ENCODE data around the gene GPR37L1. TPM values are rescaled to one million over a fixed set of nuclear protein-coding genes. Genes with fewer than 3 reads are reported as not detected.
"Not testable (repeated sequence)": the region's sequence is repeated elsewhere in the genome, so short reads cannot be mapped to it uniquely, and the experiment has no call there.

GPR37L1 gene
- total and polyA plus RNA-seq, 4 experiments from 2014 or later = 0.07 TPM; not detected in 3

DNA sequence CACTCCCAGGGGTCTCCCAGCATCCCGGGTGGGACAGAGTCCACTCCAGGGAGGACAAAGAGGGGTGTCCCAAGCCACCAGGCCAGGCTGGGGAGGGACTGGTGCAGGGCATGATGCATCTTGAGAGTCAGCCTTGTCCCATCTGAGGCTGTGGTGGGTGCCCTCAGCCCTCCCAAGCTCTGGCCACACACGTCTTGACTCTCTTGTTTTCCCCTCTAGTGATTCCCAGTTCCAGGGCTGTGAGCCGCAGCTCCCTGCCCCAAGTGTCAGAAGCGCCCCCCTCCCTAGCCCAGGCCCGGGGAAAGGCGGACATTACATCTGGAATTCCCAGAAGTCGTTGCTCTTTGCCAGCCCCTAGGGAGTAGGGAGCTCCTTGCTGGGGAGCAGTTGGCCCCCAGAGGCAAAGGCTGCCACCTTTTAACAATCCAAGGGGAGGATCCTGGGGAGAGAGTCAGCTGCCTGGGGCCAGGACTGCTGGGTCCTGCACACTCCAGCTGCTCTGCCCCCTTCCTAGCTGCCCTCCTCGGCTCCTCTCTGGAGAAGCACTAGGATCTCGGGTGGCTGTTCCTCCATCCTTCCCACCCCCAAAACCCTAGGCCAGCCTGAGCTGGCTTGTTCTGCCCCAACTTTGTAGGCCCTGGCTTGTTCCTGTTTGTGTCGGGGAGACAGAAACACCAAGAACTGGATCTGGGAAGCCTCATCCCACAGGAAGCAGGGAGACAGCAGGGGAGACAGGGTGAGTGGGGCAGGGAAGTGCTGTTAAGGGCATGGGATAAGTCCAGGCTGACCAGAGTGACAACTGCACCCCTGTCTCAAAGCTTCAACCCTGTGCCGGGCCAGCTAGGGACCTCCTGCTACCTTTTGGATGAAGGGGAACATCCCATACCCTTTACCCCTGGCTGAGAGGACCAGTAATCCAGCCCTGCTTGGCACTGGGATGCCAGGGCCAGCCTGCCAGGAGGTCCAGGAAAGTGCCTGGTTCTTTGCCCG, 40.9 kb downstream of the GPR37L1 start:
- Mint-ChIP-seq H3K4me1 (peaks cover 46 to 83% (median 61%) of the 10 kb centered on the region in 4 donors), H3K27me3 (no peaks in the 10 kb centered on the region), H3K4me3 (peak overlapping the region in 7 of 8 donors; percentile 51 to 98 (median 92)), H3K27ac (peak overlapping the region in 6 of 7 donors; percentile 75 to 99 (median 92)), H3K9me3 (no peaks in the 10 kb centered on the region), H3K36me3 (peaks cover 0 to 20% of the 10 kb centered on the region in 2 donors)
- Histone ChIP-seq H3K27me3 (ENCODE audit: insufficient read depth, low read length) (no peaks in the 10 kb centered on the region), H3K27ac (ENCODE audit: low read depth, low read length) (peak overlapping the region; percentile 93), H3K36me3 (ENCODE audit: insufficient read depth, low read length) (no peaks in the 10 kb centered on the region), H3K9me3 (ENCODE audit: control insufficient read depth in 1 of 2, low read length in 2 of 2) (no peaks in the 10 kb centered on the region), H3K4me1 (ENCODE audit: insufficient read depth, low read length) (peaks cover 74% of the 10 kb centered on the region), H3K4me3 (ENCODE audit: low read length in 2 of 2) (peak overlapping the region; percentile 11 to 89)
- DNase-seq = no peak
- ChIA-PET POLR2A (ENCODE audit: partially characterized antibody) (interaction anchor here (1.3 to 10.7 kb wide), 3 partner anchors 10 to 843 kb away, joined by 3 to 164 read pairs (median 30); partner anchors contain the start of genes ARL8A and TMEM183A), CTCF (ENCODE audit: partially characterized antibody) (interaction anchor here (1.1 to 5.6 kb wide), 11 partner anchors 8 to 29 kb away, joined by 3 to 41 read pairs (median 10); partner anchors contain the start of genes ARL8A and LGR6)
- intact Hi-C loops (cut with micrococcal nuclease) = no loop called here

DNA sequence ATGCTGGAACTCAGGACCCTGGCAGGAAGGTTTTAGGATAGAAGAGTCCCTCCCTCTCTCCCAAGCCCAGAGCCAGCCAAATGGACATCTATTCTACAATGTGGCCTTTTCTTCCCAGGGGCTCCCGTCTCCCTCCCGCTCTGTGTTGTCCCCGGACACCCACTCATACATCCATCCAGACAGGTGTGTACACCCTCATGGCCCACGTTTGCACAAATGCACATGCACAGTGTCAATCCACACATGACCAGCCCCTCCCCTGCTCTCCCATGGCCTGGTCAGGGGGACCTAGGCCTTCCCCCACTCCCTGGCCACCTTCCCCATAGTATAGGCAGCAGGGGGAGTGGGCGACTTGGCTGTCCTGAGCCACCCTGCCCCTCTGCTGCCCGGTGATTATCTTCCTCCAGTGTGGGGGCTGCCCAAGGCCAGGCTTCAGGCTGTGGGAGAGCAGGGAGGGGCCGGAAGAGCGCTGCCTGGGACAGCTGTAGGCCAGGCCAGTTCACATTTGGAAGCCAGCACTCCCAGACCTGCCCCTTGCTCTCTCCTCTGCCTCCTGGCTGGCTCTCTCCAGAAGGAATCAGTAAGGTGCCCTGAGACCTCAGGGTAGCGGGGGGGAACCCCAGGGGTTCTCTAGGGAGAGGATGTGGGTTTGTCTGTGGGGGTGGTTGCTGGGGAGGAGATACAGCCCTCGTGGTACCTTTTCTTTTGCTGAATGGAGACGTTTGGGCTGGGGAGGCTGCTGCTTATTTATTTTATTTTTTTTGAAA, 41.7 kb downstream of the GPR37L1 start:
- H3K4me1 ChIP-seq (ENCODE audit: insufficient read depth, low read length) = peaks cover 65% of the 10 kb centered on the region
- Mint-ChIP-seq H3K36me3 (peaks cover 0 to 14% of the 10 kb centered on the region in 2 donors), H3K4me1 (peaks cover 42 to 74% (median 55%) of the 10 kb centered on the region in 4 donors), H3K27ac (peak overlapping the region; percentile 85 to 95 (median 92)), H3K27me3 (no peaks in the 10 kb centered on the region), H3K4me3 (peak overlapping the region; percentile 51 to 98 (median 78)), H3K9me3 (no peaks in the 10 kb centered on the region)
- ChIA-PET CTCF (ENCODE audit: partially characterized antibody) (interaction anchor here (1.2 to 5.6 kb wide), 6 partner anchors 9 to 29 kb away, joined by 3 to 41 read pairs (median 15); partner anchors contain the start of gene ARL8A), POLR2A (ENCODE audit: partially characterized antibody) (interaction anchor here (1.1 to 10.7 kb wide), 5 partner anchors 8 to 21 kb away, joined by 3 to 164 read pairs (median 10); partner anchors contain the start of gene ARL8A)
- H3K9me3 ChIP-seq (ENCODE audit: control insufficient read depth in 1 of 2, low read length in 2 of 2) = no peaks in the 10 kb centered on the region
- H3K4me3 ChIP-seq (ENCODE audit: low read length in 2 of 2) = peak overlapping the region in 1 of 2 donors; percentile 39
- DNase-seq = peak; percentile 85 to 94 (median 86)
- peak overlapping the region; percentile 93 for H3K27ac ChIP-seq (ENCODE audit: low read depth, low read length)
- no peaks in the 10 kb centered on the region for H3K36me3 ChIP-seq (ENCODE audit: insufficient read depth, low read length)
- intact Hi-C loops (cut with micrococcal nuclease) = no loop called here
- no peaks in the 10 kb centered on the region for H3K27me3 ChIP-seq (ENCODE audit: insufficient read depth, low read length)

DNA sequence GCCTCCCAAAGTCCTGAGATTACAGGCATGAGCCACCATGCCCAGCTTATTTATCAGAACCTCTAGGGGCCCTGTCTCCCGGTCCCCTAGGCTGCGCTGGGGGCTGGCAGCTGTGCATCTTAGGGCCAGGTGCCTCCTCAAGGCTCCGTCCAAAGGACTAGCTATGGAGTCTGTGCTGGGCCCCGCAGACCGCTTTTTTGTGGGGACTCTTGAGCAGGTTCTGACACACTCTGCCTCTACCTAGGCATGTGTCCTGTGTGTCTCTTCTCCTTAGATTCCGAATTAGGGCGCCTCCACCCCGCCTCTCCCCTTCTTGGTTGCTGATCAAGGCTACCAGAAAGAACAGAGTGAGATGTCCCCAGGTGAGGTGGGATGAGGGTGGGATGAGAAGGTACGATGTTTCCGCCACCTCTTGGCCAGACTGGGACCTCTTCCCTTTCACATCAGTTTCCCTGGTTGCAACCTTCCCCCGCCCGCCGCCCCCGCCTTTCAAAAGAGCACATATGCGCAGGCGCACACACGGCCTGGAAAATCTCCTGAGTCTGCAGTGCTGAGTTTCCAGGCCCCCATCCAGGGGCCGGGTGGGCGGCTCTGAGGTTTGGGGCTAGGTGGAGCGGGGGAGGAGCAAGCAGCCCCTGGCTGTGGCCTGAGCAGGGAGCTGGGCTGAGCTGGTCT, 42.7 kb downstream of the GPR37L1 start:
- no peaks in the 10 kb centered on the region for H3K27me3 Mint-ChIP-seq
- H3K4me3 Mint-ChIP-seq = peak overlapping the region; percentile 49 to 86 (median 78)
- CTCF ChIA-PET (ENCODE audit: partially characterized antibody) = interaction anchor here (1.2 to 2.4 kb wide), 4 partner anchors 8 to 30 kb away, joined by 3 to 15 read pairs (median 8); no protein-coding TSS in a partner anchor
- peak overlapping the region; percentile 75 to 95 (median 92) for H3K27ac Mint-ChIP-seq
- peaks cover 0 to 5% of the 10 kb centered on the region in 2 donors for H3K36me3 Mint-ChIP-seq
- DNase-seq = peak in 1 of 5 donors; percentile 57
- peak overlapping the region; percentile 11 to 23 for H3K4me3 ChIP-seq (ENCODE audit: low read length in 2 of 2)
- H3K9me3 Mint-ChIP-seq = no peaks in the 10 kb centered on the region
- no peaks in the 10 kb centered on the region for H3K36me3 ChIP-seq (ENCODE audit: insufficient read depth, low read length)
- H3K27ac ChIP-seq (ENCODE audit: low read depth, low read length) = peak overlapping the region; percentile 93
- intact Hi-C loops (cut with micrococcal nuclease) = no loop called here
- peaks cover 42 to 70% (median 55%) of the 10 kb centered on the region in 4 donors for H3K4me1 Mint-ChIP-seq
- POLR2A ChIA-PET (ENCODE audit: partially characterized antibody) = interaction anchor here (0.7 to 2.5 kb wide), 6 partner anchors 9 to 34 kb away, joined by 3 to 10 read pairs (median 4); partner anchors contain the start of gene ARL8A
- peaks cover 64% of the 10 kb centered on the region for H3K4me1 ChIP-seq (ENCODE audit: insufficient read depth, low read length)
- H3K27me3 ChIP-seq (ENCODE audit: insufficient read depth, low read length) = no peaks in the 10 kb centered on the region
- no peaks in the 10 kb centered on the region for H3K9me3 ChIP-seq (ENCODE audit: control insufficient read depth in 1 of 2, low read length in 2 of 2)

DNA sequence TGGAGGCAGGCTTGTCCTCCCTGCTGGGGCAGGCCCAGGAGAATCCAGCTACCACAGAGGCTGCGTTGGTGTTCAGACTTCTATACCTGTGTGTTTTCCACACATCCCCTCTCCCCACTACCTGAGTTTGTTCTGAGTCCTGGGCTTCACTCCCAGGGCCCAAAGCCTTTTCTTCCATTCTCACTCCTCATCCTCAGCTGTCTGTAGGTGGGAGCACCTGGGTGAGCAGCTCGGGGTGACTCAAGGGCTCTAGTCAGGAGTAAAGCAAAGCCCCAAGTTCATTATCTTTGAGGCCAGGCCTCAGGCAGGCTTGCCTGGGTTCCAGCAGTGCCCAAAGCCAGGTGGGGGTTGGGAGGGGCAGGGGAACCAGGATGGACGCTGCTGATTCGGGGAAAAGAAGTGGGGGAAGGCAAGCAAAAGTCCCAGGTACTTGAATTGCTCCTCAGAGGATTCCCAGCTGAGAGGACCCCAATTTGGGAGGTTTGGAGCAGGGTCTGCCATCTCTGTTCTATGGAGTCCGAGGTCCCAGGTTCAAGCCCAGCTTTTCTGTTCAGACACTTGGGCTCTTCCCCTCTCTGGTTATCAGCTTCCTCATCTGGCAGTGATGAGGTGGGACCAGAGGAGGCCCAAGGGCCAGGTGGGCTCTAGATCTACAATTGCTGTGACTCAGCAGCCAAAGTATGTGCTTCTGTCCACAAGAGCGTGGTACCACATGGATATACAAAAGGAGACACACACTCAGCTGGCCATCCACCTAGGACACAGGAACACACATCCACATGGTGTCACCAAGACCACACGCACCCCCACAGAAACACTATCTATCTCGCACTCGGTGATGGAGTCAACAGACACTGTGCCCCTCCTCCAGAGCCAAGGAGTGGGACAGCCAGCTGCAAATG, 43.5 kb downstream of the GPR37L1 start:
- no peaks in the 10 kb centered on the region for H3K27me3 ChIP-seq (ENCODE audit: insufficient read depth, low read length)
- intact Hi-C loops (cut with micrococcal nuclease) = no loop called here
- ChIA-PET POLR2A (ENCODE audit: partially characterized antibody) (interaction anchor here (0.7 to 2.5 kb wide), 4 partner anchors 11 to 35 kb away, joined by 3 to 10 read pairs (median 6); partner anchors contain the start of gene ARL8A), CTCF (ENCODE audit: partially characterized antibody) (interaction anchor here (1.2 to 2.4 kb wide), 3 partner anchors 11 to 31 kb away, joined by 5 to 15 read pairs (median 10); no protein-coding TSS in a partner anchor)
- peak in 1 of 5 donors; percentile 31 for DNase-seq
- H3K36me3 ChIP-seq (ENCODE audit: insufficient read depth, low read length) = no peaks in the 10 kb centered on the region
- Mint-ChIP-seq H3K4me3 (peak overlapping the region in 7 of 8 donors; percentile 27 to 86 (median 74)), H3K4me1 (peaks cover 35 to 71% (median 52%) of the 10 kb centered on the region in 4 donors), H3K36me3 (peaks cover 0 to 4% of the 10 kb centered on the region in 2 donors), H3K9me3 (no peaks in the 10 kb centered on the region), H3K27ac (peak overlapping the region; percentile 22 to 95 (median 72)), H3K27me3 (no peaks in the 10 kb centered on the region)
- peaks cover 62% of the 10 kb centered on the region for H3K4me1 ChIP-seq (ENCODE audit: insufficient read depth, low read length)
- peak overlapping the region; percentile 93 for H3K27ac ChIP-seq (ENCODE audit: low read depth, low read length)
- no peaks in the 10 kb centered on the region for H3K9me3 ChIP-seq (ENCODE audit: control insufficient read depth in 1 of 2, low read length in 2 of 2)
- peak overlapping the region in 1 of 2 donors; percentile 23 for H3K4me3 ChIP-seq (ENCODE audit: low read length in 2 of 2)

DNA sequence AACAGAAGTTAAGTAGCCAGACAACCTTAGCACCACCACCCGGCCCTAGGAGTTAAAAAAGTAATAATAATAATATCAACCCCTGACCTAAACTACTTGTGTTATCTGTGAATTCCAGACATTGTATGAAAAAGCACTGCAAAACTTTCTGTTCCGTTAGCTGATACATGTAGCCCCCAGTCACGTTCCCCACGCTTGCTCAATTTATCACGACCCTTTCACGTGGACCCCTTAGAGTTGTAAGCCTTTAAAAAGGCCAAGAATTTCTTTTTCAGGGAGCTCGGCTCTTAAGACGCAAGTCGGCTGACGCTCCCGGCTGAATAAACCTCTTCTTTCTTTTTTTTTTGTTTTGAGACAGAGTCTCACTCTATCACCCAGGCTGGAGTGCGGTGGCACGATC, 44.3 kb downstream of the GPR37L1 start:
- DNase-seq; H3K4me3 ChIP-seq (ENCODE audit: low read length in 2 of 2); intact Hi-C loops (cut with micrococcal nuclease); H3K9me3 ChIP-seq (ENCODE audit: control insufficient read depth in 1 of 2, low read length in 2 of 2); H3K36me3 ChIP-seq (ENCODE audit: insufficient read depth, low read length); H3K36me3 Mint-ChIP-seq; H3K9me3 Mint-ChIP-seq; H3K27me3 Mint-ChIP-seq; H3K27ac ChIP-seq (ENCODE audit: low read depth, low read length); H3K27me3 ChIP-seq (ENCODE audit: insufficient read depth, low read length): not testable (repeated sequence)
- ChIA-PET POLR2A (ENCODE audit: partially characterized antibody) (interaction anchor here (2.5 kb wide), 1 partner anchor 23 kb away, joined by 10 read pairs; the partner anchor contains the start of gene ARL8A), CTCF (ENCODE audit: partially characterized antibody) (interaction anchor here (0.8 kb wide), 1 partner anchor 12 kb away, joined by 3 read pairs; no protein-coding TSS in a partner anchor)
- H3K4me1 Mint-ChIP-seq = peaks cover 27 to 62% (median 46%) of the 10 kb centered on the region in 4 donors
- H3K27ac Mint-ChIP-seq = peak overlapping the region in 4 of 7 donors; percentile 29 to 74 (median 41)
- H3K4me1 ChIP-seq (ENCODE audit: insufficient read depth, low read length) = peaks cover 53% of the 10 kb centered on the region
- H3K4me3 Mint-ChIP-seq = peak overlapping the region in 2 of 8 donors; percentile 21 to 36
